CD4-positive, alpha-beta T cell treated with Interleukin-6 at 100 ng/mL for 8 hours (primary cell): Measurements from ENCODE around the gene SDHB.

Experiments
- DNase-seq: peaks from one replicate; pipeline ENCODE4 v3.0.0-alpha.2; 2020; ENCODE audit warnings: mixed read lengths, low spot score

Gene SDHB

DNA sequence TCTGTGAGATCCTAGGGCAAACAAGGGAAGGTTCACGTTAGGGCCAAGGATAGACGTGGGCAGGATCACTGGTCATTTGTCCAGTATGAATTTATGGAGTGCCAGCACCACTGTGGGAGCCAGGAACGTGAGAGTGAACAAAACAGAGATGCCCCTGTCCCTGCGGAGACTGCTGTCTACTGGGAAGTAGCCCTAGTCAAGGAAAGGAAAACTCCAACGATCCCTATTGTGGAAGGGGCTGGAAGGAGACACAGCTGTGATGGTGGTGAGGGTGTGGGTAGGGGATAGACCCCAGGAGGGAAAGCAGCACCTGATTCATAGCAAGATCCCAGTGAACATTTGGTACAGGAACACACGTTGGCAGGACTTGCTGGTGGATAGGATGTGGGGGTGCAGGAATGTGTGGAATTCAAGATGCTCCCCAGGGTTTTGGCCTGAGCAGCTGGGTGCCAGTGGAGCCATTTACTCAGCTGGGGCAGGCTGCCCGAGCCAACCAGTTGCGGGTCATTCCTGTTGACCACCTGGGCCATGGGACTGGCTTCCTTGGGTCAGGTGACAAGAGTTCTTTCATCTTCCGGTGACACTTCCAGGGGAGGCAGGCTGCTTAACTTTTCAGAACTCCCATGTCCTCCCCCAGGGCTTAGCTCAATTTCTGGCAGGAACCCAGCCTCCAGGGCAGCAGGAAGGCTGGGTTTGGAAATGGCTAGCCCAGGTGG, 40.9 kb downstream of the SDHB start:
- no peak for DNase-seq

DNA sequence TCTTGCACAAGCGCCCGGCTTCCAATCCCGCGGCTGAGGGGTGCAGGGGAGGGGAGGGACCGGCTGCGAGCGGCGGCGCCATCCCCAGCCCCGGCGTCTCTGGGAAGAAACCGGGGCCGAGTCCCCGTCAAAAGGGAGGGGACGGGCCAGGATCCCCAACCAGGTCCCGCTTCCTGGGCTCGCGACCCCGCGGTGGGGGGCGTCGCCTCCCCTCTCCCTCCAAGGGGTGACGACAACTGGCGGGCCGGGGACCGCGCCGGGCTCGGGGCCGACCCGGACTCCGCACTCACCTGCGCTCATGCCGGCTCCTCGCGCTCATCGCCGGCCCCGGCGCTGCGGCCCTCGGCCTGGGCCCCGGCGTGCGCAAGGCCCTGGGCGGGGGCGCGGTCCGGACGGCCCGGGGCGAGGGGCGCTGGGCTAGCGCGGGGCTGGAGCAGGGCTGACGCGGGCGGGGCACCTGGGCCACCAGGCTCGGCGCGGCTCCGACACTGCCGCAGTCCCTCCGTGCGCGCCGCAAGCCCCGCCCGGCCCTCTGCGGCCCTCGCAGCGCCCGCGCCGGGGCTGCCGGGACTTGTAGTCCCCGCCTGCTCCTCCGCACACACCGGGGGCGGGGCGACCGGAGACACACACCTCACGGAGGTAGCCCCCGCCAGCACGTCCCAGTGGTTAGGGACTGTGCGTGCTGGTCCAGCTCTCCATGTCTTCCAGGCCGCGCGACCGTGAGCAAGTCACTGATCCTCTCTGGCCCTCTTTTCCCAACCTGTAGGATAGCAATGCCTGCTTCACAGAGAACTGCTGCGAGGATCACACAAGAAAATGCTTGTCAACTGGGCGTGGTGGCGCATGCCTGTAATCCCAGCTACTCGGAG, 42.2 kb downstream of the SDHB start, which contains the start of gene ATP13A2:
TSS of gene ATP13A2 (minus strand) at position 490 of the 869 bp plus-strand sequence. CDS start at position 300, 190 bp downstream.
- DNase-seq: peak; percentile 86

DNA sequence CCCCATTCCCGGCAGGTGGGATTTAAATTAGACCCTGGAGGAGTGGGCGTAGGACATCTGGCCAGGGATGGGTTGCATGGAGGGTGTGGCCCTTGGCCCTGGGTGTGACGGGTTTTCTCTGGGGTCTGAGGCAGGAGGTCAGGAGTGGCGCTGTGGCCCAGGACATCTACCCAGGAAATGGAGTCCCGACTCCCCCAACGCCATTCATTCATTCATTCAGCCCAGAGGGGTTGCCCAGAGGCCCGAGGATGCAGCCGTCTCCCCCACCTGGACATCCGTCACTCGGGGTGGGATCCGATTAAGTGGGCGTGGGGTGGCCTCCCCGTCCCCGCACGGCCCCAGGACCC, 42.8 kb downstream of the SDHB start:
- DNase-seq: no peak

- no peak for DNase-seq
These were observed 44.1 kb downstream of the SDHB start for GRCh38 chr1:17009706-17010105.

DNA sequence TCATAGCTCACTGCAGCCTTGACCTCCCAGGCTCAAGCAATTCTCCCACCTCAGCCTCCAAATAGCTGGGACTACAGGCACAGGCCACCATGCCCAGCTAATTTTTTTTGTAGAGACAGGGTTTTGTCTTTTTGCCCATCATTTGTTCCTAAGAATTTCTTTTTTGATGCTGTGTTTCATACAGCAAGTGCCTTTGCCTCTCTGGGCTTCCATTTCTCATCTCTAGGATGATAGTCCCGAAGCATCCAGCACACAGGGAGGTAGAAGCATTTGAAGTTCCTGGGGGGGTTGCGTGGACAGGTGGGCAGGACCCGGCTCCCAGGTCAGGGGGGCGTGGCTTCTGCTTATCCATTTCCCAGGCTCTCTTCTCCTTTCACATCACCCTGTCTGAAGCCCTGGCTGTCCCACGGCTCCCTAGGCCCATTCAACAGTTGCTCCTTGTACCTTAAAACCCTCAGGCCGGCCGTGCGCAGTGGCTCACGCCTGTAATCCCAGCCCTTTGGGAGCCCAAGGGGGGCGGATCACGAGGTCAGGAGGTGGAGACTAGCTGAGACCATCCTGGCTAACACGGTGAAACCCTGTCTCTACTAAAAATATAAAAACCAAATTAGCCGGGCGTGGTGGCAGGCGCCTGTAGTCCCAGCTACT, 45.5 kb downstream of the SDHB start:
- DNase-seq: no peak

GRCh38 chr1:17007121-17007520, 46.7 kb downstream of the SDHB start:
- DNase-seq: no peak

DNA sequence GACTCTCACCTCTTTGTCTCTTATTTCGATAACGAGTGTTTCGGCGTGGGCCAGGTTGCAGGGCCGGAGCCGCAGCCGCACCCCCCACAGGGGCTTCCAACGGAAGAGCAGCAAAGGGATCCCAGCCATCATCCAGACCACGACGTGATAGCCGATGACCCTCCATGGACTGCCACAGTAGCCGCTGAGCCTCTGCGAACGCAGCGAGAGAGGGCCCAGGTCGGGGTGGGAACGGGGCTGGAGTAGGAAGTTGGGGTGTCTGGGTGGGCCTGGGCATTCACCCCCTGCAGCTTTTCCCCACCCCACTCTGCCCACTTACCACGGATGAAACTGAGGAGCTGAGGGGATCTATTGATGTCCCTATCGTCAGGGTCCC, 48.5 kb downstream of the SDHB start:
- DNase-seq: no peak

DNA sequence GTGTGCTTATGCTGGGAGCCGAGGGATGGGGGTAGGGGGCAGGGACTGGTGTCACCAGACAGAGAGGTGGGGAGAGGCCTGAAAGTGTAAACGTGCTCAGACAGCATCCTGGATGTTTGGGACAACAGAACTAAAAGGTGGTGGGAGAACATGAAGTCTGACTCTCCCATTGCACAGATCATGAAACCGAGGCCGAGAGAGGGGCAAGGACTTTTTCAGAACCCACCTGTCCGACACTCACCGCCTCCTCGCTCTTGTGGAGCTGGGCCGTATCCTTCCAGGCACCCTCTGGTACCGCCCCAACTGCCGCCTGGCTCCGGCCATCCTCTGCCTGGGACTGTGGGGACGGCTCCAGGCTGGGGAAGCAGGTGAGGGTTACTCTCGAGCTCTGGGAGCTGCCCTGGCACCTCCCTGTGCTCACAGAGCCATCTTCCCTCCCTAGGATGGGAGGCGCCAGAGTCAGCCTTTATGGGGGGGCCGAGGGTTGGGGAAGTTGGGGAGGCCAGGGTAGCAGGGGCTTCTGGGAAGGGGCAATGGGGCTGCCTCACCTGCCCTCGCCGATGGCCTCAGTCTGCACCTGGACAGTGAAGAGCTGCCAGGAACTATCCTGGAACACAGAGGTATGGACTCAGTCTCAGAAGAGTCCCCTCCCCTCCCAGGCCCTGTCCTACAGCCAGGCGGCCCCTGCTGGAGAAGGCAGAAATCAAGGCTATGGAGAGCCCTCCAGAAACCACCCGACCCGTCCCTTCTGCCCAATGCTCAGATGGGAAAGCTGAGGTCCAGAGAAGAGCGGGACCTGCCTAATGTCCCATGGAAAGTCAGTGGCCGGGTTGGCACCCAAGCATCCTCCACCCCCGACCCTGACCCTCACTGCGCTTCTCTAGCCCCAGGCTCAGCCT, 49.1 kb downstream of the SDHB start:
- DNase-seq: no peak

GRCh38 chr1:17002524-17002902, 51.3 kb downstream of the SDHB start:
- no peak for DNase-seq

DNA sequence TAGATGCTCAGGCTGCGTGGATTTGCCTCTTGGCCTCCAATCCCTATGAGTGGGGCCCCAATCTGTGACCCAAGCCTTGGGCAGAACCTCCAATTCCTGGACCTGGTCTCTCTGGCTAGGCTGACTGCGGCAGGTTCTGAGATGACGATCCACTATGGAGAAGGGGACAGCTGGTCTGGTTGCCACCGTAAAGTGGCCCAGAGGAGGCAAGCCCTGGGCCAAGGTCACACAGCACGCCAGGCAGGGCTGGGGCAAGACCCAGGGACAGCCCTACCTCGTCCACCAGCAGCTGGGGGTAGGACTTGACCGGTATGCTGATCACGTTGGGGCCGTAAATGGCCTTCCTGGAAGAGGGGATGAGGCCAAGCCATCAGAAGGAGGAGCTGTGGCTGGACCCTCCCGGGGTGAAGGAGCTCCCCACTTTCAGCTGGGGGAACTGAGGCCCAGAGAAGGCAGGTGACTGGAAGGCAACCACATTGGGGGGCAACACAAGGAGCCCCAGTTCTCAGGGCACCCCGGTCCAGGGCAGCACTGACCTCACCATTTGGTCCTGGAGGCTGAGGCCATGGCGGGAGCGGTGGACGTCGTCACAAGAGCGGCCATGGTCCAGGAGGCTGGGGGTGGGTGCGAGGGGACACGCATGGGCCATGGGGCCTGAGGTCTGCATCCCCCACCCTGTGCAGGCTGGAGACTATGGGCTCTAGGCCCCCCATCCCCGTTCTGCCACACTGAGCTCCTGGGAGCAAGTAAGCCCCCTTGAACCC, 51.9 kb downstream of the SDHB start:
- DNase-seq: no peak

DNA sequence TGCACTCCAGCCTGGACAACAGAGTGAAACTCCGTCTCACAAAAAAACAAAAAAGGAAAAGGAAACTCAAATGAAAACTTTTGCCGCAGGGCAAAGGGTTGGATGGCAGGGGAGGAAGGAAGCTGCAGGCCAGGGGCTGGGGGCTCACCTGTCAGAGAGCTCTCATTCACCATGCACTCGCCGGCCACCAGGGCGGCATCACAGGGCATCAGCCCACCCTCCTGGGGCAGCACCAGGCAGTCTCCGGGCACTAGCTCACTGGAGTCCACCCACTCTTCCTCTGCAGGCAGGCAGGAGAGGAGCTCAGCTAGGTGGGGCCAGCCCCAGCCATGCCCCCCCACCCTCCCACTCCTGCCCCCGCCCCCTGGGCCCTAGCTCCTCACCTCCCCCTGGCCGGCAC, 54.0 kb downstream of the SDHB start:
- DNase-seq: no peak

GRCh38 chr1:16998589-16998988, 55.2 kb downstream of the SDHB start:
- DNase-seq: no peak

DNA sequence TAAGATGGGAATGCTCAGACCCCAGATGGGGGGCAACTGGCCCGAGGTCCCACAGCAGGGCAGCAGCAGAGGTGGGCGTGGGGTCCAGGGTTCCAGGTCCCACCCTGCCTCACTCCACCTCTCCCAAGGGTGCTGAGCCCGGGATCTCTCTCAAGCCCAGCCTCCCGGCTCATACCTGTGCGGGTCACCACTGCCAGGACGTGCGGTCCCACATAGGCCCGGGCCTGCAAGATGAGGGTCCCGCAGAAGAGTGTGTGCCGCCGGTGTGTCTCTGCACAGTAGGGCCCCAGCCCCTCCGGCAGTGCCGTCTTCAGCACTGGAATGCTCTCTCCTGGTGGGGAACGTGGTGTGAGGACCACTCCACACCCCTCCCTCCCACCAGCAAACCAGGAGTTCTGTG, 57.0 kb downstream of the SDHB start:
- DNase-seq: no peak

DNA sequence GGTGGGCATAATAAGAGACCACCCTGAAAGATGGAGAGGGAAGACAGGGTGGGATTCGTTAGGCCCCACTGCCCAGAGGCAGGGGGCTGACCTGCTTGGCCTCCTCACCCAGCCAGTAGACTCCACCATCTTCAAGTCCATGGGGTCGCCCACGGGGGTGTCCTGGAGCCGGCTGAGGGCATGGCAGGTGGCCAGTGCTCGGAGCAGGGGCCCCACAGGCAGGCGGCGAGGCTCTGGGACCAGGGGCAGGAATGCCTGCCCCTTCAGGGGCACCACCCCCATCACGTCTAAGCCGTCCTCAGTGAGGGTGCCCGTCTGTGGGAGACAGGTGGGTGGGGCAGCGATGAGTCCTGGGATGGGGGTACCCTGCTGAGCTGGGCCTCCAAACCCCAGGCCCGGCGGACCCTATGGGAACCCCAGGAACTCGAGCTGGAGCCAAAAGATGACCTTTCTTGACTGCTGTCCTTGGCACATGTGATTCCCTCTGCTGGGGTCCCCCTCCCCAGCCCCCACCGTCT, 60.3 kb downstream of the SDHB start:
- DNase-seq: no peak

- DNase-seq: no peak
These were observed 61.2 kb downstream of the SDHB start for GRCh38 chr1:16992675-16993074.

- DNase-seq: no peak
These were observed 61.7 kb downstream of the SDHB start for GRCh38 chr1:16992102-16992501.

- no peak for DNase-seq
These were observed 62.3 kb downstream of the SDHB start for GRCh38 chr1:16991571-16991970.

DNA sequence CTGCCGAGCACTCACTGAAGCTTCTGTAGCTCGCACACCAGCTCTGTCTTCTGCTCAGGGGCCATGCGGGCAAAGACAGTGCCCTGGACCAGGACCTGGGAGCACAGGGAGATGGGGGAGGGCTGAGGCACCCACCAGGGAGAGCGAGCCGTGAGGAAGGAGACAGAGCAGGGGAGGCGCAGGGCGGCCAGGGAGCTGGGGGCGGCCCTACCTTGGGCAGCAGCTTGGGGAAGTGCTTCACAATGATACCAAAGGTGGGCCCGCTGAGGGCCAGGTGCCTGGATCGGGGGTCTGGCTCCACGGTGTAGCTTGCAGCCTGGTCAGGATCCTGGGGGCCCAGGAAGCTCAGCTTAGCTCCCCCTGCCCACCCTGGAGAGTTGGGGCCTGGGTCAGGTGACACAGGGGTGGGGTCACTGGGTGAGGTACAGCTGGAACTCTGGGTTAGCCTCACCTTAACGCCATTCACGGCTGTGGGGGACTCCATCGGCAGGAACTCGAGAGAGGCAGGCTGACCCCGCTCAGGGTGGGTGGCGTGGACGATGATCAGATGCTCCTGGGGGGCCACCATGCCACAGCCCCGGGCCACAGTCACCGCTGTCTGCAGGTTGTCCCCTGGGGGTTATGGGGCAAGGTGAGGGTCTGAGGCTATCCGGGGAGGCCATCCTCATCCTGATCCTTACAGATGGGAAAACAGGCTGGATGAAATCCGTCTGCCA, 64.0 kb downstream of the SDHB start:
- no peak for DNase-seq

GRCh38 chr1:16988210-16988609, 65.6 kb downstream of the SDHB start:
- DNase-seq: no peak

DNA sequence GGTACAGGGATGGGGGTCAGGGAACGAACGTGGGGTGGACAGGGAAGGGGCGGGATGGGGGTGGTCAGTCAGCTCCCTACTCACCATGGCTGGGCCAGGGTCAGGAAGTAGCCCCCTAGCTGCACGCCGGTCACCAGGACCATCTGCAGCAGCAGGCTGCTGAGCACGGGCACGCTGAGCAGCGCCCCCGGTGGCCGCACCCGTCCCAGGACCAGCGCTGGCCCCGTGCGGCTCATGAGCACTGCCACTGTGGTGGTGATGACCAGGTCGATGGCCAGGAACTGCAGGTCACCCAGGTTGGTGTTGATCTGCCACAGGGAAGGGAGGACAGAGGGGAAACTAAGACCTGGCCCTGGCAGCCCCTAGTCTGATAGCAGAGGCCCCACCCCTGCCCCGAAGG, 66.9 kb downstream of the SDHB start:
- no peak for DNase-seq
